GM12891 (cell line): ENCODE results near the gene AMHR2.

ENCODE experiments used
- PAX5 ChIP-seq: IDR thresholded peaks from 2 replicates; pipeline ENCODE4 v1.6.1; 2011; ENCODE audit warnings: low read length, moderate library complexity, mild to moderate bottlenecking; ENCODE audit not compliant: insufficient read depth, severe bottlenecking
- POLR2A ChIP-seq: IDR thresholded peaks from 2 replicates; pipeline ENCODE4 v1.6.1; 2011; ENCODE audit warnings: low read depth, low read length, control low read depth
- POLR2AphosphoS5 ChIP-seq: IDR thresholded peaks from 2 replicates; pipeline ENCODE4 v1.6.1; 2011; ENCODE audit warnings: low read depth, low read length, control low read depth
- TAF1 ChIP-seq: IDR thresholded peaks from 2 replicates; pipeline ENCODE4 v1.6.1; 2011; ENCODE audit warnings: low read depth, low read length, control low read depth

GRCh38 chr12:53410951-53411350 lies 12.7 kb upstream of the AMHR2 start:
- TF ChIP-seq POLR2AphosphoS5 (no peak), POLR2A (no peak), TAF1 (no peak), PAX5 (no peak)
